GM10266 (cell line): Measurements from ENCODE around the gene RBM23.
A peak's percentile ranks its signal among the peaks of the same experiment; 100 is the strongest.

Source experiments
- DNase-seq: peaks from one replicate; pipeline ENCODE4 v3.0.0; 2012; ENCODE audit errors: extremely low spot score
- TF ChIP-seq, protein P1 (sequence below): IDR thresholded peaks from 2 replicates; pipeline ENCODE4 v1.5.1; 2012; ENCODE audit warnings: mild to moderate bottlenecking, low read depth; ENCODE audit not compliant: control insufficient read depth, insufficient read depth; ENCODE audit errors: missing control alignments

The RBM23 gene

DNA sequence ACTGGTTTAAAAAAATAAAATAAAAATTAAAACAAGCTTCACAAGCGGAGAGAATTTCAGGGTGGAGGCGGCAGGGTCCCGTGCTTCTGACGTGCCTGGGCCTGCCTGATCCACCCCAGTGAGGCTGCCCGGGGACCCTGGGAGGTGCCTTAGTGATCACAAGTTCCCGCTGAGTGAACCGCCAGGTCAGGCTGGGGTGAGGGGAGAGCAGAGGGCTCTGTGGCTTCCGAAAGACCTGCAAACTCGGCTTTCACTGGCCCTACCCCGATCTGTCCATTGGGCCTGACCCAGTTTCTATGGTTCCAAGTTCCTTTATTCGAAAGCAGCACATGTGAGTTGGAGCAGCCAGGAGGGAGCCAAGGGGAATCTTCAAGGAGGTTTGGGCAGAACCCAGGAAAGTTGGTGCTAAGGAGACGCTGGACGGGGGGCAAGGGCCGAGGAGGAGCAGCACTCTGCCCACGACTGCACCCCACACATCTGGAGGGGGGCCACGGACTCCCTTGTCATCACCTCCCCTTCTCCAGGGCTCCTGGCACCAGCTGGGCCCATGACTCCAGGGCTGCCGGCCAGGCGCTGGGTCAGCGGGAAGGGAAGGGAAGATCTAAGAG, 69.6 kb downstream of the RBM23 start:
- TF ChIP-seq, protein P1, sequence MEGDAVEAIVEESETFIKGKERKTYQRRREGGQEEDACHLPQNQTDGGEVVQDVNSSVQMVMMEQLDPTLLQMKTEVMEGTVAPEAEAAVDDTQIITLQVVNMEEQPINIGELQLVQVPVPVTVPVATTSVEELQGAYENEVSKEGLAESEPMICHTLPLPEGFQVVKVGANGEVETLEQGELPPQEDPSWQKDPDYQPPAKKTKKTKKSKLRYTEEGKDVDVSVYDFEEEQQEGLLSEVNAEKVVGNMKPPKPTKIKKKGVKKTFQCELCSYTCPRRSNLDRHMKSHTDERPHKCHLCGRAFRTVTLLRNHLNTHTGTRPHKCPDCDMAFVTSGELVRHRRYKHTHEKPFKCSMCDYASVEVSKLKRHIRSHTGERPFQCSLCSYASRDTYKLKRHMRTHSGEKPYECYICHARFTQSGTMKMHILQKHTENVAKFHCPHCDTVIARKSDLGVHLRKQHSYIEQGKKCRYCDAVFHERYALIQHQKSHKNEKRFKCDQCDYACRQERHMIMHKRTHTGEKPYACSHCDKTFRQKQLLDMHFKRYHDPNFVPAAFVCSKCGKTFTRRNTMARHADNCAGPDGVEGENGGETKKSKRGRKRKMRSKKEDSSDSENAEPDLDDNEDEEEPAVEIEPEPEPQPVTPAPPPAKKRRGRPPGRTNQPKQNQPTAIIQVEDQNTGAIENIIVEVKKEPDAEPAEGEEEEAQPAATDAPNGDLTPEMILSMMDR = no peak
- no peak for DNase-seq

DNA sequence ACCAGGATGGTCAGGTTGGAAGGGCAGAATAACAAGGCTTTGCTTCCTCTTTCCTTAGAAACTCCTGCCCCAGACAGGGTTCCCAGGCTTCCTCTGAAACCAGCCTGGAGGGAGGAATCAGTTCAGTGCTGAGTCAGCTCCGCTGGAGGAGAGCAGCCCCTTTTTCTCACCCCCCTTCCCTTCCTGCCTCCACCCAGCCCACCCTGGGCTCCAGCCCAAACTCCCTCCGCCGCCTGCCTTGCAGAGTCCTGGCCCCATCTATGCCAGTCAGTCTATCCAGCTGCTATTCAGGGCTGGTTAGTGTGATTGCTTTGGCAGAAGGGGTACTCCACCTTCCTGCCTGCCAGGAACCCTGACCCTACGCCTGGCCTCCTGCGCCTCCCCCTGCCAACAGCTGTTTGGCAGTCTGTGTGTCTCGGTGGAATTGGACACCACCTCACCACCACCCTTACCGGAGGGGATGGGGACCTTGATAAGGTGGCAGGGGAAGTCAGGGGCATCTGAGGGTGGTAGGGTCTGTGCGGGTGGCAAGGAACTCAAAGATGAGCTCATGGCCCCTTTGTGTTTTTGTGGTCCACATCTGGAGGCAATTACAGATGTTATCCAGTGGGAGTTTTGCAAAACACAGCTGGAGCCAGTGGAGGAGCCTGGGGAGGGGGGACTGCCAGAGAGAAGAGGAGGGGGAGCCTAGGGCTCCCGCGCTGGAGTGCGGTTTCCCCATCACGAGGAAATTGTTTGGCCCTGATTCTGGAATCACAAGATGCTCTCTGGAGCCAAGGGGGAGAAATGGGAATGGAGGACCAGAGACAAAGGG, 70.4 kb downstream of the RBM23 start:
- TF ChIP-seq, protein P1 = no peak
- DNase-seq = peak; percentile 35

DNA sequence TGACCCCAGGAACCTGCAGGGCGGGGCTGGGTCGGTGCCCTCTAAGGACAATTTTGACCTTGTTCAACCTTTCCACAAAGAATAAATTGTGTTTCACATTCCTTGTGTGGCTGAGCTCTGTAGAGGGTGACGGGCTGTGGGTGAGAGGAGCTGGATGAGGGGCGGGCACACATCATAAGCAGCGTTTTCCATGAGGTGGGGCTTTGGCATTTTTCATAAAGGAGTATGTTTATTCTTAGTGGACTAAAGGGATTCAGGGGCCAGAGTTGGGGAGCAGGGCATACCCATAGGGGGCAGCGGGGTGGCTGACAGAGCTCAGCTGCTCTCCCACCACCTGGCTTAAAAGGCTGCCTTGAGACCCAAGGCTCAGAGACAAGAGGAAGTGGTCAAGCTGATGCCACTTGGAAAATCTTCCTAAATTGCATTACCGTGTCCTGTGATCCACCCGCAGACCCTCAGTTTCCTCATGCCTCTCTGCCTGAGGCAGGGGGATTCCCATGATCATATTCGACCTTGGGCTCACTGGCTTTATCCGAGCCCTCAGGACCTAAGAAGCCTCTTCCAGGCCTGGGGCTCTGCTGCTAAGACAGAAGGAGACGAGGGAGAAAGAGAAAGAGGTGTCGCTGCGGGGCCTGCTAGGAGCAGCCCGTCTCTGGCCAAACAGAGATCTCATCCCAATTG, 71.1 kb downstream of the RBM23 start:
- TF ChIP-seq, protein P1 = peak; percentile 7
- peak; percentile 34 for DNase-seq

DNA sequence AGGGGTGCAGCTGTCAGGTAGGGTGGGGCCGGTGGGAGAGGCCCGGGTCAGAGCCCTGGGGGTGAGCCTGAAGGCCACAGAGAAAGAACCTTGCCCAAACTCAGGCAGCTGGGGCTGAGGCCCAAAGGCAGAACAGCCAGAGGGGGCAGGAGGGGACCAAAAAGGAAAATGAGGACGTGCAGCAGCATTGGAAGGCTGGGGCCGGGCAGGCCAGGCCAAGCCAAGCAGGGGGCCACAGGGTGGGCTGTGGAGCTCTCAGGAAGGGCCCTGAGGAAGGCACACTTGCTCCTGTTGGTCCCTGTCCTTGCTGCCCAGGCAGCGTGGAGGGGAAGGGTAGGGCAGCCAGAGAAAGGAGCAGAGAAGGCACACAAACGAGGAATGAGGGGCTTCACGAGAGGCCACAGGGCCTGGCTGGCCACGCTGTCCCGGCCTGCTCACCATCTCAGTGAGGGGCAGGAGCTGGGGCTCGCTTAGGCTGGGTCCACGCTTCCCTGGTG, 72.1 kb downstream of the RBM23 start:
- peak; percentile 16 for DNase-seq
- TF ChIP-seq, protein P1 = no peak

DNA sequence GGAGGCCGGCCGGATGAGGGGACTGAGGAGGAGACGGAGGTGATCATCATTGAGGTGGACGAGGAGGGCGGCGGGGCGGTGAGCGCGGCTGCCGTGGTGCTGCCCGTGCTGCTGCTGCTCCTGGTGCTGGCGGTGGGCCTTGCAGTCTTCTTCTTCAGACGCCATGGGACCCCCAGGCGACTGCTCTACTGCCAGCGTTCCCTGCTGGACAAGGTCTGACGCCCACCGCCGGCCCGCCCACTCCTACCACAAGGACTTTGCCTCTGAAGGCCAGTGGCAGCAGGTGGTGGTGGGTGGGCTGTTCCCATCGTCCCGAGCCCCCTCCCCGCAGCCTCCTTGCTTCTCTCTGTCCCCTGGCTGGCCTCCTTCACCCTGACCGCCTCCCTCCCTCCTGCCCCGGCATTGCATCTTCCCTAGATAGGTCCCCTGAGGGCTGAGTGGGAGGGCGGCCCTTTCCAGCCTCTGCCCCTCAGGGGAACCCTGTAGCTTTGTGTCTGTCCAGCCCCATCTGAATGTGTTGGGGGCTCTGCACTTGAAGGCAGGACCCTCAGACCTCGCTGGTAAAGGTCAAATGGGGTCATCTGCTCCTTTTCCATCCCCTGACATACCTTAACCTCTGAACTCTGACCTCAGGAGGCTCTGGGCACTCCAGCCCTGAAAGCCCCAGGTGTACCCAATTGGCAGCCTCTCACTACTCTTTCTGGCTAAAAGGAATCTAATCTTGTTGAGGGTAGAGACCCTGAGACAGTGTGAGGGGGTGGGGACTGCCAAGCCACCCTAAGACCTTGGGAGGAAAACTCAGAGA, 72.9 kb downstream of the RBM23 start:
- TF ChIP-seq, protein P1 = no peak
- peak; percentile 13 for DNase-seq

DNA sequence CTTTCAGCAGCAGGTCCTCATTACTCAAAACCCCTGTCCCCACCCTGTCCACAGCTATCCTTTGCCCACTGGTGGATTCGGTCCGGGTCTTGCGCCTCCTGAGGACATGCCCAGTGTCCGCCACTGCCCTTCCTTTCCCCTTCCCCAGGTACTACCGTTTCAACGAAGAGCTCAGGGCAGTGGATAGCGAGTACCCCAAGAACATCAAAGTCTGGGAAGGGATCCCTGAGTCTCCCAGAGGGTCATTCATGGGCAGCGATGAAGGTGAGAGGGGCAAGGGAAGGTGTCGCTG, 73.9 kb downstream of the RBM23 start:
- TF ChIP-seq, protein P1 = no peak
- DNase-seq = no peak
